Hepatocyte (in vitro differentiated cells): ENCODE data around the gene KIF20B. TPM values are rescaled to one million over a fixed set of nuclear protein-coding genes. Genes with fewer than 3 reads are reported as not detected.

Experiments used
- DNase-seq: peaks from one replicate; pipeline ENCODE4 v3.0.0-alpha.2; 2016; ENCODE audit warnings: low spot score
- H2AFZ ChIP-seq: fragments of 200-600 bp; sonication (generic); 2 replicates; pipeline ENCODE4 v1.6.0; 2016; ENCODE audit warnings: antibody characterized with exemption, mild to moderate bottlenecking
- H3K27ac ChIP-seq: fragments of 200-600 bp; sonication (generic); 2 replicates; pipeline ENCODE4 v1.5.1; 2016; ENCODE audit warnings: mild to moderate bottlenecking
- H3K27me3 ChIP-seq: fragments of 200-600 bp; sonication (generic); 2 replicates; pipeline ENCODE4 v1.6.1; 2016
- H3K36me3 ChIP-seq: fragments of 200-600 bp; sonication (generic); replicated peaks from 2 replicates; pipeline ENCODE4 v1.5.1; 2016; ENCODE audit warnings: low read depth; ENCODE audit not compliant: insufficient read depth
- H3K4me1 ChIP-seq: fragments of 200-600 bp; sonication (generic); 2 replicates; pipeline ENCODE4 v1.5.1; 2016; ENCODE audit warnings: mild to moderate bottlenecking, moderate library complexity; ENCODE audit not compliant: insufficient read depth
- H3K4me2 ChIP-seq: fragments of 200-600 bp; sonication (generic); 2 replicates; pipeline ENCODE4 v1.6.0; 2016
- H3K4me3 ChIP-seq: fragments of 200-600 bp; sonication (generic); 2 replicates; pipeline ENCODE4 v1.5.1; 2016; ENCODE audit warnings: mild to moderate bottlenecking
- H3K79me2 ChIP-seq: fragments of 200-600 bp; sonication (generic); 2 replicates; pipeline ENCODE4 v1.6.0; 2017; ENCODE audit warnings: mild to moderate bottlenecking
- H3K9me2 ChIP-seq: fragments of 200-600 bp; sonication (generic); replicated peaks from 2 replicates; pipeline ENCODE4 v1.6.0; 2017; ENCODE audit warnings: mild to moderate bottlenecking; ENCODE audit not compliant: insufficient read depth
- H3K9me3 ChIP-seq: fragments of 200-600 bp; sonication (generic); 2 replicates; pipeline ENCODE4 v1.5.1; 2016; ENCODE audit warnings: low read depth, mild to moderate bottlenecking
- H4K20me1 ChIP-seq: fragments of 200-600 bp; sonication (generic); 2 replicates; pipeline ENCODE4 v1.6.0; 2016; ENCODE audit warnings: mild to moderate bottlenecking; ENCODE audit not compliant: insufficient read depth, poor library complexity, severe bottlenecking
- EZH2 ChIP-seq: fragments of 200-600 bp; sonication (generic); IDR thresholded peaks from 2 replicates; pipeline ENCODE4 v1.6.1; 2016; ENCODE audit warnings: antibody characterized with exemption, mild to moderate bottlenecking, borderline replicate concordance
- EZH2phosphoT487 ChIP-seq: fragments of 200-600 bp; sonication (generic); IDR thresholded peaks from one replicate; pipeline ENCODE4 v1.6.1; 2018; ENCODE audit warnings: antibody characterized with exemption, mild to moderate bottlenecking, low read depth, moderate library complexity; ENCODE audit not compliant: unreplicated experiment, severe bottlenecking
- WGBS: methylation state at CpG from one replicate; pipeline ENCODE4 v1.1.6; 2016; ENCODE audit warnings: low lambda C conversion rate; ENCODE audit errors: missing lambda C conversion rate; 5-methylcytosine and 5-hydroxymethylcytosine counted together
- polyA plus RNA-seq: library from polyadenylated mRNA; unstranded; fragments of >200 nt; fragmentation: Nextera tagmentation; extraction: Ambion mirVana; gene quantifications from 2 replicates; pipeline ENCODE4 v1.2.1, GENCODE V29; 2016
- total RNA-seq: library from RNA; depleted of rRNA; stranded (reverse); fragments of >200 nt; gene quantifications from 2 replicates; pipeline ENCODE4 v1.2.3, GENCODE V29; 2014
- TF ChIP-seq, protein P1 (sequence below): fragments of 200-600 bp; sonication (generic); IDR thresholded peaks from 2 replicates; pipeline ENCODE4 v1.5.1; 2016; ENCODE audit warnings: antibody characterized with exemption, mild to moderate bottlenecking; ENCODE audit not compliant: poor library complexity

The KIF20B gene
- total and polyA plus RNA-seq, 2 experiments from 2014 or later, result 4.6 to 6.9 TPM

GRCh38 chr10:89789188-89789877, 87.9 kb downstream of the KIF20B start:
- Histone ChIP-seq H3K9me2 (no peaks in the 10 kb centered on the region), H3K4me2 (no peak overlapping the region), H3K27me3 (no peaks in the 10 kb centered on the region), H4K20me1 (no peaks in the 10 kb centered on the region), H3K27ac (no peak overlapping the region), H2AFZ (no peak overlapping the region), H3K9me3 (no peaks in the 10 kb centered on the region), H3K4me3 (no peak overlapping the region), H3K36me3 (no peaks in the 10 kb centered on the region), H3K4me1 (no peaks in the 10 kb centered on the region), H3K79me2 (no peaks in the 10 kb centered on the region)
- DNase-seq, result no peak
- WGBS, result 79% methylated on average over 7 of the region's 7 CpGs
- TF ChIP-seq, protein P1, sequence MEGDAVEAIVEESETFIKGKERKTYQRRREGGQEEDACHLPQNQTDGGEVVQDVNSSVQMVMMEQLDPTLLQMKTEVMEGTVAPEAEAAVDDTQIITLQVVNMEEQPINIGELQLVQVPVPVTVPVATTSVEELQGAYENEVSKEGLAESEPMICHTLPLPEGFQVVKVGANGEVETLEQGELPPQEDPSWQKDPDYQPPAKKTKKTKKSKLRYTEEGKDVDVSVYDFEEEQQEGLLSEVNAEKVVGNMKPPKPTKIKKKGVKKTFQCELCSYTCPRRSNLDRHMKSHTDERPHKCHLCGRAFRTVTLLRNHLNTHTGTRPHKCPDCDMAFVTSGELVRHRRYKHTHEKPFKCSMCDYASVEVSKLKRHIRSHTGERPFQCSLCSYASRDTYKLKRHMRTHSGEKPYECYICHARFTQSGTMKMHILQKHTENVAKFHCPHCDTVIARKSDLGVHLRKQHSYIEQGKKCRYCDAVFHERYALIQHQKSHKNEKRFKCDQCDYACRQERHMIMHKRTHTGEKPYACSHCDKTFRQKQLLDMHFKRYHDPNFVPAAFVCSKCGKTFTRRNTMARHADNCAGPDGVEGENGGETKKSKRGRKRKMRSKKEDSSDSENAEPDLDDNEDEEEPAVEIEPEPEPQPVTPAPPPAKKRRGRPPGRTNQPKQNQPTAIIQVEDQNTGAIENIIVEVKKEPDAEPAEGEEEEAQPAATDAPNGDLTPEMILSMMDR, result no peak
- TF ChIP-seq EZH2 (no peak), EZH2phosphoT487 (no peak)

- WGBS, result 93% methylated on average over 2 of the region's 2 CpGs
- H3K9me3 ChIP-seq, result no peaks in the 10 kb centered on the region
Observed at GRCh38 chr10:89792187-89792586, 90.8 kb downstream of the KIF20B start.

GRCh38 chr10:89793649-89794254, 92.4 kb downstream of the KIF20B start:
- Histone ChIP-seq H3K27me3 (no peaks in the 10 kb centered on the region), H3K9me2 (no peaks in the 10 kb centered on the region), H3K4me3 (no peak overlapping the region), H4K20me1 (no peaks in the 10 kb centered on the region), H3K36me3 (no peaks in the 10 kb centered on the region), H2AFZ (no peak overlapping the region), H3K4me1 (no peaks in the 10 kb centered on the region), H3K27ac (no peak overlapping the region), H3K79me2 (no peaks in the 10 kb centered on the region), H3K4me2 (no peak overlapping the region), H3K9me3 (no peaks in the 10 kb centered on the region)
- TF ChIP-seq, protein P1, result peak; percentile 88
- TF ChIP-seq EZH2phosphoT487, result no peak
- DNase-seq, result peak; percentile 85
- WGBS, result 34% methylated on average over 3 of the region's 3 CpGs

More at GRCh38 chr10:89792187-89792586, 90.8 kb downstream of the KIF20B start:
- Histone ChIP-seq H3K27ac (no peak overlapping the region), H2AFZ (no peak overlapping the region), H3K36me3 (no peaks in the 10 kb centered on the region), H3K4me3 (no peak overlapping the region), H3K4me1 (no peaks in the 10 kb centered on the region), H3K27me3 (no peaks in the 10 kb centered on the region), H4K20me1 (no peaks in the 10 kb centered on the region), H3K4me2 (no peak overlapping the region), H3K79me2 (no peaks in the 10 kb centered on the region), H3K9me2 (no peaks in the 10 kb centered on the region)
- no peak for DNase-seq
- TF ChIP-seq, protein P1, result no peak
- TF ChIP-seq EZH2 (no peak), EZH2phosphoT487 (no peak)
